Lower leg skin (tissue), 3 donors: Measurements from ENCODE around the gene ZNF48.
A peak's percentile ranks its signal among the peaks of the same experiment; 100 is the strongest.

Experiments used
- POLR2A ChIP-seq, 2 donors: fragments of 450-650 bp; IDR thresholded peaks; one replicate each; pipeline ENCODE4 v1.6.1; 2016 to 2017; ENCODE audit warnings: antibody characterized with exemption in 2 of 2, mild to moderate bottlenecking in 1 of 2, moderate library complexity in 1 of 2
- TF ChIP-seq, protein P1 (sequence below), 3 donors: fragments of 450-650 bp; IDR thresholded peaks; one replicate each; pipeline ENCODE4 v1.5.1; 2016; ENCODE audit warnings: antibody characterized with exemption in 3 of 3, mild to moderate bottlenecking in 3 of 3, moderate library complexity in 2 of 3

DNA sequence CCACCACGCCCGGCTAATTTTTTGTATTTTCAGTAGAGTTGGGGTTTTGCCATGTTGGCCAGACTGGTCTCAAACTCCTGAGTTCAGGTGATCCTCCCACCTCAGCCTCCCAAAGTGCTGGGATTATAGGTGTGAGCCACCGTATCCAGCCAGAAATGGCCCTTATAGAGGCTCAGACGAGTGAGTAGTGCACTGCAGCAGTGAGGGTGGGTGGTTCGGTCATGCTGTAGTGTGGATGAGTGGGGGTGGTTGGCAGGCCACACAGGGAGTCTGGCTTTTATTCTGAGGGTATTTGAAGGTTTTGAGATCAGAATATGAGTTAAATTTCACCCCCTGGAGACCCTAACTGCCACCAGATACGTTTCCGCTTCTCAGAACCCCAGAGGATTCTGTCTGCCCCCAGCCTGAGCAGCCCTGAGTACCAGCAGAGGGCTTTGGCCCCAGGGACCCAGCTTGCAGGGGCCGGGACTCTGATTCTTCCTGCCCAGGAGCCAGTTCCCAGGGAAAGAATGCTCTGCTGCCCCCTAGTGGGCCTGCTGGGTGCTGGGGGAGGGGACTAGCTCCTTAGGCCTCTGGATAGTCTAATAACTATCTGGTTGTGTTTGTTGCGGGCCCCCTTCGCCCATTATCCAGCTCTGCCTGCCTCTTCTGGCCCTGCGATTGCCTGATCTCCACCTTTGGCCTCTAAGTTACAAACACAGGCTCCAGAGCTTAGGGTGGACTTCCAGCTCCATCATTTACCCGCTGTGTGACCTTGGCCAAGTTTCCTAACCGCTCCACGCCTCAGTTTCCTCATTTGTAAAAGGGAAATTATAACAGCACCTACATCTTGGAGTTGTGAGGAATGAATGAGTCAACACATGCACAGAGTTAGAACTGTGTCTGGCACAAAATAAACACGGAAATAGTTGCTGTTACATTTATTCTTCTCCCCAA lies 14.2 kb downstream of the ZNF48 start:
- TF ChIP-seq, protein P1, sequence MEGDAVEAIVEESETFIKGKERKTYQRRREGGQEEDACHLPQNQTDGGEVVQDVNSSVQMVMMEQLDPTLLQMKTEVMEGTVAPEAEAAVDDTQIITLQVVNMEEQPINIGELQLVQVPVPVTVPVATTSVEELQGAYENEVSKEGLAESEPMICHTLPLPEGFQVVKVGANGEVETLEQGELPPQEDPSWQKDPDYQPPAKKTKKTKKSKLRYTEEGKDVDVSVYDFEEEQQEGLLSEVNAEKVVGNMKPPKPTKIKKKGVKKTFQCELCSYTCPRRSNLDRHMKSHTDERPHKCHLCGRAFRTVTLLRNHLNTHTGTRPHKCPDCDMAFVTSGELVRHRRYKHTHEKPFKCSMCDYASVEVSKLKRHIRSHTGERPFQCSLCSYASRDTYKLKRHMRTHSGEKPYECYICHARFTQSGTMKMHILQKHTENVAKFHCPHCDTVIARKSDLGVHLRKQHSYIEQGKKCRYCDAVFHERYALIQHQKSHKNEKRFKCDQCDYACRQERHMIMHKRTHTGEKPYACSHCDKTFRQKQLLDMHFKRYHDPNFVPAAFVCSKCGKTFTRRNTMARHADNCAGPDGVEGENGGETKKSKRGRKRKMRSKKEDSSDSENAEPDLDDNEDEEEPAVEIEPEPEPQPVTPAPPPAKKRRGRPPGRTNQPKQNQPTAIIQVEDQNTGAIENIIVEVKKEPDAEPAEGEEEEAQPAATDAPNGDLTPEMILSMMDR (IDR thresholded peaks at IDR 0.05), result peak in 1 of 3 donors; percentile 70
- TF ChIP-seq POLR2A (IDR thresholded peaks at IDR 0.05), result no peak
